PFSK-1 (cell line): Measurements from ENCODE around the gene COQ8B.

Experiments
- SIN3A ChIP-seq: IDR thresholded peaks from 2 replicates; pipeline ENCODE4 v1.6.1; 2012; ENCODE audit warnings: mild to moderate bottlenecking, low read length, moderate library complexity, borderline replicate concordance; ENCODE audit not compliant: insufficient read depth
- TF ChIP-seq, protein P1 (sequence below), 2 experiments: IDR thresholded peaks; 2 replicates each; pipeline versions ENCODE4 v1.6.1 to v1.8.0; 2011 to 2012; ENCODE audit warnings: low read depth in 2 of 2, low read length in 2 of 2, control low read depth in 1 of 2, inconsistent platforms in 1 of 2, mild to moderate bottlenecking in 1 of 2, moderate library complexity in 1 of 2; ENCODE audit not compliant: insufficient read depth in 1 of 2

DNA sequence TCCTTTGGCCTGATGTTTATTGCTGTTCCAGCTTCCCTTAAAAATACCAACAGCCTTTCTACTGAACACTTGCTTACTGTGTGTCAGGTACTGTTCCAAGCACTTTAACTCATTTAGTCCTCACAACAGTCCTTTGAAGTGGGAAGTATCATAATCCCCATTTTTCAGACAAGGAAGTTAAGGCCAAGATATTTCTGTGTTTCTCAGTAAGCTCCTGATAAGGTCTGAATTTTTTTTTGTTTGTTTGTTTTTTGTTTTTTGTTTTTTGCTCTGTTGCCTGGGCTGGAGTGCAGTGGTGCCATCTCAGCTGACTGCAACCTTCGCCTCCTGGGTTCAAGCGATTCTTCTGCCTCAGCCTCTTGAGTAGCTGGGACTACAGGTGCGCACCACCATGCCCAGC is 41.8 kb upstream of the COQ8B start:
- TF ChIP-seq, protein P1, sequence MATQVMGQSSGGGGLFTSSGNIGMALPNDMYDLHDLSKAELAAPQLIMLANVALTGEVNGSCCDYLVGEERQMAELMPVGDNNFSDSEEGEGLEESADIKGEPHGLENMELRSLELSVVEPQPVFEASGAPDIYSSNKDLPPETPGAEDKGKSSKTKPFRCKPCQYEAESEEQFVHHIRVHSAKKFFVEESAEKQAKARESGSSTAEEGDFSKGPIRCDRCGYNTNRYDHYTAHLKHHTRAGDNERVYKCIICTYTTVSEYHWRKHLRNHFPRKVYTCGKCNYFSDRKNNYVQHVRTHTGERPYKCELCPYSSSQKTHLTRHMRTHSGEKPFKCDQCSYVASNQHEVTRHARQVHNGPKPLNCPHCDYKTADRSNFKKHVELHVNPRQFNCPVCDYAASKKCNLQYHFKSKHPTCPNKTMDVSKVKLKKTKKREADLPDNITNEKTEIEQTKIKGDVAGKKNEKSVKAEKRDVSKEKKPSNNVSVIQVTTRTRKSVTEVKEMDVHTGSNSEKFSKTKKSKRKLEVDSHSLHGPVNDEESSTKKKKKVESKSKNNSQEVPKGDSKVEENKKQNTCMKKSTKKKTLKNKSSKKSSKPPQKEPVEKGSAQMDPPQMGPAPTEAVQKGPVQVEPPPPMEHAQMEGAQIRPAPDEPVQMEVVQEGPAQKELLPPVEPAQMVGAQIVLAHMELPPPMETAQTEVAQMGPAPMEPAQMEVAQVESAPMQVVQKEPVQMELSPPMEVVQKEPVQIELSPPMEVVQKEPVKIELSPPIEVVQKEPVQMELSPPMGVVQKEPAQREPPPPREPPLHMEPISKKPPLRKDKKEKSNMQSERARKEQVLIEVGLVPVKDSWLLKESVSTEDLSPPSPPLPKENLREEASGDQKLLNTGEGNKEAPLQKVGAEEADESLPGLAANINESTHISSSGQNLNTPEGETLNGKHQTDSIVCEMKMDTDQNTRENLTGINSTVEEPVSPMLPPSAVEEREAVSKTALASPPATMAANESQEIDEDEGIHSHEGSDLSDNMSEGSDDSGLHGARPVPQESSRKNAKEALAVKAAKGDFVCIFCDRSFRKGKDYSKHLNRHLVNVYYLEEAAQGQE (IDR thresholded peaks at IDR 0.05; ENCODE audit: insufficient read depth in 1 of 2, low read depth in 2 of 2, low read length in 2 of 2), result no peak
- no peak for TF ChIP-seq SIN3A
